A673 (cell line): Measurements from ENCODE around the gene NAA38. TPM values are rescaled to one million over a fixed set of nuclear protein-coding genes. Genes with fewer than 3 reads are reported as not detected.

Experiments used
- BruUV-seq: library from RNA; stranded (reverse); fragments of 400-500 nt; replicated peaks from 2 replicates; lab custom pipeline; 2021; lab: Mats Ljungman, UMichigan
- CTCF ChIA-PET: fragments of 300-600 bp; sonication (Branson Sonifier 250); formaldehyde crosslinking; loops from one replicate; lab custom pipeline; 2022; ENCODE audit warnings: antibody characterized with exemption; lab: Charles Lee
- POLR2A ChIA-PET: fragments of 300-600 bp; sonication (Branson Sonifier 250); formaldehyde crosslinking; loops from one replicate; lab custom pipeline; 2022; ENCODE audit warnings: antibody characterized with exemption; ENCODE audit not compliant: low non-redundant PET; lab: Charles Lee
- DNase-seq: peaks from one replicate; pipeline ENCODE4 v3.0.0-alpha.2; 2015; ENCODE audit warnings: low spot score
- H3K27ac ChIP-seq: fragments of 200-600 bp; sonication (generic); 2 replicates; pipeline ENCODE4 v1.5.1; 2016; ENCODE audit warnings: mixed run types, low read depth, mild to moderate bottlenecking, mixed read lengths, antibody characterized with exemption, low read length; ENCODE audit not compliant: poor library complexity, severe bottlenecking
- H3K27me3 ChIP-seq: fragments of 200-600 bp; sonication (generic); replicated peaks from 2 replicates; pipeline ENCODE4 v1.6.1; 2017; ENCODE audit warnings: mixed run types, low read depth, mild to moderate bottlenecking, mixed read lengths, antibody characterized with exemption, low read length; ENCODE audit not compliant: insufficient read depth, poor library complexity
- H3K36me3 ChIP-seq: fragments of 200-600 bp; sonication (generic); 2 replicates; pipeline ENCODE4 v1.6.1; 2016; ENCODE audit warnings: mixed run types, mild to moderate bottlenecking, mixed read lengths, antibody characterized with exemption, low read length; ENCODE audit not compliant: insufficient read depth, poor library complexity, severe bottlenecking
- H3K4me1 ChIP-seq: fragments of 200-600 bp; sonication (generic); 2 replicates; pipeline ENCODE4 v1.6.1; 2017; ENCODE audit warnings: mixed run types, mild to moderate bottlenecking, mixed read lengths, antibody characterized with exemption, low read length; ENCODE audit not compliant: insufficient read depth, poor library complexity, severe bottlenecking
- H3K4me3 ChIP-seq: fragments of 200-600 bp; sonication (generic); 2 replicates; pipeline ENCODE4 v1.5.1; 2016; ENCODE audit warnings: low read depth, mixed run types, mild to moderate bottlenecking, mixed read lengths, low read length; ENCODE audit not compliant: poor library complexity, severe bottlenecking
- H3K9me3 ChIP-seq: fragments of 200-600 bp; sonication (generic); 2 replicates; pipeline ENCODE4 v1.6.1; 2016; ENCODE audit warnings: mixed run types, low read depth, mild to moderate bottlenecking, mixed read lengths, antibody characterized with exemption, low read length; ENCODE audit not compliant: poor library complexity, severe bottlenecking
- CTCF ChIP-seq: fragments of 300-800, 200-600 bp; sonication (generic); conservative IDR thresholded peaks from 2 replicates; pipeline ENCODE4 v1.5.1; 2017; ENCODE audit warnings: low read depth, mild to moderate bottlenecking, antibody characterized with exemption, low read length, moderate library complexity, mixed read lengths
- EZH2 ChIP-seq: fragments of 200-600 bp; sonication (generic); IDR thresholded peaks from 2 replicates; pipeline ENCODE4 v1.6.1; 2017; ENCODE audit warnings: borderline replicate concordance, low read depth, mild to moderate bottlenecking, mixed read lengths, antibody characterized with exemption, low read length; ENCODE audit not compliant: poor library complexity, severe bottlenecking
- intact Hi-C: fragments of 100-400 bp; cut with micrococcal nuclease; formaldehyde crosslinking; loops from one replicate; pipeline ENCODE4 v1.10.0; 2022; ENCODE audit not compliant: unreplicated experiment
- total RNA-seq: library from RNA; stranded (reverse); gene quantifications from 2 replicates; pipeline ENCODE4 v1.2.3, GENCODE V29; 2021

NAA38 gene
- total RNA-seq, 1 experiment from 2014 or later = 64.3 TPM

GRCh38 chr17:7859028-7859427 is 1.7 kb upstream of the NAA38 start:
- no peak overlapping the region for H3K27ac ChIP-seq
- H3K4me1 ChIP-seq = peaks cover 22% of the 10 kb centered on the region

GRCh38 chr17:7858522-7858810 is 1.1 kb upstream of the NAA38 start:
- H3K27ac ChIP-seq = peak overlapping the region; percentile 93
- no peaks in the 10 kb centered on the region for H3K9me3 ChIP-seq
- H3K36me3 ChIP-seq = peaks cover 7% of the 10 kb centered on the region
- peak; percentile 63 for DNase-seq
- no peaks in the 10 kb centered on the region for H3K27me3 ChIP-seq
- intact Hi-C loops = no loop called here
- ChIA-PET CTCF (no interaction called here), POLR2A (no interaction called here)
- BruUV-seq = no TSS peak
- TF ChIP-seq CTCF = 0 out of 2 replicates have a peak, but pooled peaks have one; percentile 30
- no peak for TF ChIP-seq EZH2
- peak overlapping the region; percentile 65 for H3K4me3 ChIP-seq
- H3K4me1 ChIP-seq = peaks cover 22% of the 10 kb centered on the region

More at GRCh38 chr17:7859028-7859427, 1.7 kb upstream of the NAA38 start:
- no TSS peak for BruUV-seq
- TF ChIP-seq EZH2 (no peak), CTCF (no peak)
- no peaks in the 10 kb centered on the region for H3K27me3 ChIP-seq
- DNase-seq = no peak
- H3K36me3 ChIP-seq = peaks cover 1% of the 10 kb centered on the region
- peak overlapping the region; percentile 65 for H3K4me3 ChIP-seq
- no peaks in the 10 kb centered on the region for H3K9me3 ChIP-seq
- ChIA-PET POLR2A (interaction anchor here (0.5 kb wide), 1 partner anchor 209 kb away, joined by 4 read pairs; no protein-coding TSS in a partner anchor), CTCF (no interaction called here)
- intact Hi-C loops = no loop called here

GRCh38 chr17:7857713-7858521 is 558 bp upstream of the NAA38 start, which contains the start of gene CYB5D1:
Gene CYB5D1, plus strand, starts transcription at chr17:7858003. Its CDS starts 132 bp downstream, at chr17:7858135.
- H3K4me1 ChIP-seq = peaks cover 20% of the 10 kb centered on the region
- no peaks in the 10 kb centered on the region for H3K27me3 ChIP-seq
- DNase-seq = peak; percentile 97
- peak within 1 kb of the TSS; percentile 65 for H3K4me3 ChIP-seq
- POLR2A ChIA-PET = interaction anchor here (0.7 kb wide), 1 partner anchor 85 kb away, joined by 3 read pairs; no protein-coding TSS in a partner anchor
- H3K36me3 ChIP-seq = peaks cover 11% of the 10 kb centered on the region
- CTCF ChIA-PET = interaction anchor here (0.6 to 2.0 kb wide), 8 partner anchors 13 to 200 kb away, joined by 4 to 11 read pairs (median 4); no protein-coding TSS in a partner anchor
- peak within 1 kb of the TSS; percentile 93 for H3K27ac ChIP-seq
- BruUV-seq = no TSS peak
- intact Hi-C loops = loop anchor here (1.0 kb wide), 1 partner anchor 172 kb away; no protein-coding TSS in a partner anchor
- no peak for TF ChIP-seq CTCF
- TF ChIP-seq EZH2 = no peak
- no peaks in the 10 kb centered on the region for H3K9me3 ChIP-seq
